DOHH2 (cell line): ENCODE data around the gene DIDO1.

Source experiments
- H3F3A ChIP-seq: fragments of 200-600 bp; sonication (generic), shearing (Covaris generic); 2 replicates; pipeline ENCODE4 v1.6.0; 2016; ENCODE audit warnings: antibody characterized with exemption, mild to moderate bottlenecking; ENCODE audit not compliant: control insufficient read depth, insufficient read depth
- H3K27ac ChIP-seq: fragments of 200-600 bp; sonication (generic); 2 replicates; pipeline ENCODE4 v1.5.1; 2014; ENCODE audit warnings: low read depth, mild to moderate bottlenecking, low read length, moderate library complexity
- H3K27me3 ChIP-seq: fragments of 200-600 bp; sonication (generic); 2 replicates; pipeline ENCODE4 v1.6.1; 2014; ENCODE audit warnings: mild to moderate bottlenecking, low read length, mixed read lengths; ENCODE audit not compliant: control insufficient read depth
- H3K36me3 ChIP-seq: fragments of 200-600 bp; sonication (generic); 2 replicates; pipeline ENCODE4 v1.6.1; 2014; ENCODE audit warnings: mild to moderate bottlenecking, low read length, moderate library complexity, mixed read lengths; ENCODE audit not compliant: control insufficient read depth
- H3K4me1 ChIP-seq: fragments of 200-600 bp; sonication (generic); 2 replicates; pipeline ENCODE4 v1.6.1; 2014; ENCODE audit warnings: mild to moderate bottlenecking, low read length, mixed read lengths; ENCODE audit not compliant: control insufficient read depth
- H3K4me2 ChIP-seq: fragments of 200-600 bp; sonication (generic); 2 replicates; pipeline ENCODE4 v1.6.0; 2014; ENCODE audit warnings: mild to moderate bottlenecking, low read length, moderate library complexity
- H3K4me3 ChIP-seq: fragments of 200-600 bp; sonication (generic); 2 replicates; pipeline ENCODE4 v1.5.1; 2014; ENCODE audit warnings: mild to moderate bottlenecking, low read length, mixed read lengths
- H3K79me2 ChIP-seq: fragments of 200-600 bp; sonication (generic); 2 replicates; pipeline ENCODE4 v1.6.1; 2014; ENCODE audit warnings: mild to moderate bottlenecking, low read length, mixed read lengths; ENCODE audit not compliant: control insufficient read depth
- H3K9me2 ChIP-seq: fragments of 200-600 bp; sonication (generic); replicated peaks from 2 replicates; pipeline ENCODE4 v1.6.1; 2014; ENCODE audit warnings: mild to moderate bottlenecking, low read length, mixed read lengths; ENCODE audit not compliant: control insufficient read depth
- H3K9me3 ChIP-seq: fragments of 200-600 bp; sonication (generic); 2 replicates; pipeline ENCODE4 v1.6.1; 2014; ENCODE audit warnings: antibody characterized with exemption, low read length, mixed read lengths; ENCODE audit not compliant: control insufficient read depth, insufficient read depth
- H4K20me1 ChIP-seq: fragments of 200-600 bp; sonication (generic); 2 replicates; pipeline ENCODE4 v1.6.0; 2014; ENCODE audit warnings: low read depth, mild to moderate bottlenecking, antibody characterized with exemption, low read length, moderate library complexity; ENCODE audit not compliant: control insufficient read depth, insufficient read depth
- EZH2phosphoT487 ChIP-seq: fragments of 200-600 bp; sonication (generic); IDR thresholded peaks from 2 replicates; pipeline ENCODE4 v1.6.1; 2017; ENCODE audit warnings: borderline replicate concordance, mild to moderate bottlenecking, antibody characterized with exemption, low read length, moderate library complexity, mixed read lengths
- TF ChIP-seq, protein P1 (sequence below): fragments of 200-600 bp; sonication (generic); IDR thresholded peaks from one replicate; pipeline ENCODE4 v1.5.1; 2014; ENCODE audit warnings: antibody characterized with exemption, mild to moderate bottlenecking, low read depth, low read length; ENCODE audit not compliant: poor library complexity, severe bottlenecking

DIDO1 gene

DNA sequence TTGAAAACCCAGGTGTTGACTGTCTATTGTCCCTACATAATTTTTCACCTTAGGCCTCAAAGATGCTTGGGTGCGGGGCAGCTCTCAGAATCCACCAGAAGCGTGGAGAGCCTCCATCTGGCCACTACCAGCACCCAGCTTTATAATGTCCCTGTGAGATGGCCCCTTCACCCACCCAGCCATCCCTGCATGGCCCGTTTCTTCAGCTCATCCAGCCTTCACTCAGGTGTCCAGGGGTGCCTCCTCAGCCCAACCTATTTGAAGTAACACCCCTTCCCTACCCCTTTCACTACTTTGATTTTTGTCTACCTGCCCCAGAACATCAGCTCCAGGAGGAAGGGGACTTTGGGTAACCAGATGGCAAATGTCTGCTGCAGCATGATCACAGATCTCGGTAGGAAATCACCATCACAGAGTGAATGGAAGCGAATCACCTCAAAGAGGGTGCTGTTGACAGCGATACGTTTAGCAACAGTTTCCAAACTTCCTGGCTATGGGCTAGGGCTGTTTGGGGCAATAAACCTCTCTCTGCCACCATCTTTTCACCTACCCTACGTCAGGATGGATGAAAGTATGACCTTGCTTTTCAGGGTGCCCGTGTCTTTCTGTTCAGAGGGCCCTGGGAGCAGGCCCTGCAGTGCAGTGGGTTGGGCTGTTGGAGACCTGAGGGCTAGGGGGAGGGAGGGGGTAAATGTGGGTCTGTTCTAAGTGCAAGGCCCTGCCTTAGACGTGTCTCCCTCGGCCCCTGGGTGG lies 25.0 kb upstream of the DIDO1 start:
- H3F3A ChIP-seq, result peaks cover 19% of the 10 kb centered on the region
- H3K4me1 ChIP-seq, result peaks cover 37% of the 10 kb centered on the region
- peak overlapping the region; percentile 86 for H3K4me3 ChIP-seq
- peak overlapping the region; percentile 99 for H3K4me2 ChIP-seq
- TF ChIP-seq, protein P1, sequence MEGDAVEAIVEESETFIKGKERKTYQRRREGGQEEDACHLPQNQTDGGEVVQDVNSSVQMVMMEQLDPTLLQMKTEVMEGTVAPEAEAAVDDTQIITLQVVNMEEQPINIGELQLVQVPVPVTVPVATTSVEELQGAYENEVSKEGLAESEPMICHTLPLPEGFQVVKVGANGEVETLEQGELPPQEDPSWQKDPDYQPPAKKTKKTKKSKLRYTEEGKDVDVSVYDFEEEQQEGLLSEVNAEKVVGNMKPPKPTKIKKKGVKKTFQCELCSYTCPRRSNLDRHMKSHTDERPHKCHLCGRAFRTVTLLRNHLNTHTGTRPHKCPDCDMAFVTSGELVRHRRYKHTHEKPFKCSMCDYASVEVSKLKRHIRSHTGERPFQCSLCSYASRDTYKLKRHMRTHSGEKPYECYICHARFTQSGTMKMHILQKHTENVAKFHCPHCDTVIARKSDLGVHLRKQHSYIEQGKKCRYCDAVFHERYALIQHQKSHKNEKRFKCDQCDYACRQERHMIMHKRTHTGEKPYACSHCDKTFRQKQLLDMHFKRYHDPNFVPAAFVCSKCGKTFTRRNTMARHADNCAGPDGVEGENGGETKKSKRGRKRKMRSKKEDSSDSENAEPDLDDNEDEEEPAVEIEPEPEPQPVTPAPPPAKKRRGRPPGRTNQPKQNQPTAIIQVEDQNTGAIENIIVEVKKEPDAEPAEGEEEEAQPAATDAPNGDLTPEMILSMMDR, result no peak
- no peak for TF ChIP-seq EZH2phosphoT487
- H3K9me3 ChIP-seq, result peaks cover 5% of the 10 kb centered on the region; the same call in 1 of the 2 replicates
- H3K27me3 ChIP-seq, result no peaks in the 10 kb centered on the region
- H3K79me2 ChIP-seq, result peaks cover 57% of the 10 kb centered on the region
- H4K20me1 ChIP-seq, result peaks cover 9% of the 10 kb centered on the region; the same call in 1 of the 2 replicates
- no peaks in the 10 kb centered on the region for H3K9me2 ChIP-seq
- H3K36me3 ChIP-seq, result peaks cover 56% of the 10 kb centered on the region
- H3K27ac ChIP-seq, result no peak overlapping the region

DNA sequence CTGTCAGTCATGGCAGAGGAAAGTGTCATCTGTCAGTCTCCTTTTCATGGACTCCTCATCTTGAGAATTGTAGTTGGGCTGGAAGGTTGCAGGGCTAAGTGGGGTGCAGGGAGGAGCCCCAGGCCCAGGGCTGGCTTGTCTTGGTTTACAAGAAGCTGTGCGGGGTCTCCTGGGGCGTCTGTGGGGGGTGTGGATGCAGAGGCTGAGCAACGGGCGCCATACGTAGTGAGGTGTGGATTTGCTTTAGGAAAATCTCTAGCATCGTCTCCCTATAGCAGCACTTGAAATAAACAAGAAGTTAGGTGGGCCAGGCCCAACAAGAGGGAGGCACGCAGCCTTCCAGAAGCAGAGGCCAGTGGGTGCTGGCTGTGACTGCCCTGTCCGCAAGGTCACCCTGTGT lies 24.4 kb upstream of the DIDO1 start:
- no peak for TF ChIP-seq EZH2phosphoT487
- TF ChIP-seq, protein P1, result no peak
- Histone ChIP-seq H3K79me2 (peaks cover 57% of the 10 kb centered on the region), H3K4me1 (peaks cover 36% of the 10 kb centered on the region)

DNA sequence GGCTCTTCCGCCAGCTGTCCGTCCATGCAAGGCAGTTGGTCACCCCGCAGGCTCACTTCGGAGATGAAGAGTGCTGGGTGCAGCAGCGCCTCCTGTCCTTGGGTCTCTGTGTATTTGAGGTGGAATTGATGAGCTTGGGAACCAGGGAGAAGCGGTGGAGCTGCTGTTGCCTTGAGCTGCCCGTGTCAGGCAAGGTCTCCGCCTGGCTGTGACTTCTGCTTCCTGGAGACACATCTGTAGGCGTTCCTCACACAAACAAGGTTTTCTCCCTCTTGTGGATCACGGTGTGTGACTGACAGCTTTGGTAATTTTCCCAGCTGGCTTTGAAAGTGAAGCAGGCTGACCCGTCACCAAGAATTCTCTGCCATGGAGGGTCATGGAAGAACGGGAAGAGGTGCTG lies 23.7 kb upstream of the DIDO1 start:
- peaks cover 28% of the 10 kb centered on the region for H3K4me1 ChIP-seq
- no peaks in the 10 kb centered on the region for H3K27me3 ChIP-seq
- no peak overlapping the region for H3K4me2 ChIP-seq
- TF ChIP-seq EZH2phosphoT487, result no peak
- TF ChIP-seq, protein P1, result no peak
- peaks cover 19% of the 10 kb centered on the region for H3F3A ChIP-seq
- H3K9me2 ChIP-seq, result no peaks in the 10 kb centered on the region
- H4K20me1 ChIP-seq, result 0 out of 2 replicates have a peak, but pooled peaks cover 4% of the 10 kb centered on the region
- no peak overlapping the region for H3K27ac ChIP-seq
- peaks cover 5% of the 10 kb centered on the region; the same call in 1 of the 2 replicates for H3K9me3 ChIP-seq
- no peak overlapping the region for H3K4me3 ChIP-seq
- H3K79me2 ChIP-seq, result peaks cover 54% of the 10 kb centered on the region
- peaks cover 59% of the 10 kb centered on the region for H3K36me3 ChIP-seq

More for the DNA sequence above, 24.4 kb upstream of the DIDO1 start:
- no peak overlapping the region for H3K4me3 ChIP-seq
- no peak overlapping the region for H3K4me2 ChIP-seq
- H3K9me3 ChIP-seq, result peaks cover 5% of the 10 kb centered on the region; the same call in 1 of the 2 replicates
- H3K9me2 ChIP-seq, result no peaks in the 10 kb centered on the region
- H3K36me3 ChIP-seq, result peaks cover 56% of the 10 kb centered on the region
- H3K27me3 ChIP-seq, result no peaks in the 10 kb centered on the region
- H4K20me1 ChIP-seq, result peaks cover 9% of the 10 kb centered on the region; the same call in 1 of the 2 replicates
- H3K27ac ChIP-seq, result no peak overlapping the region
- H3F3A ChIP-seq, result peaks cover 19% of the 10 kb centered on the region
